Sigmoid colon (tissue), 7 donors: ENCODE data around the gene CLTCL1. TPM values are rescaled to one million over a fixed set of nuclear protein-coding genes. Genes with fewer than 3 reads are reported as not detected.

Experiments used
- DNase-seq: peaks from one replicate; pipeline ENCODE4 v3.0.0-alpha.2; 2019
- H3K27ac ChIP-seq, 4 donors: fragments of 200-600 bp; sonication (generic); one replicate each; pipeline ENCODE4 v1.5.1; 2016 to 2019; ENCODE audit warnings: mild to moderate bottlenecking in 1 of 4
- H3K27me3 ChIP-seq, 3 donors: fragments of 200-600 bp; sonication (generic); one replicate each; pipeline ENCODE4 v1.5.1; 2019; ENCODE audit warnings: mild to moderate bottlenecking in 1 of 3
- H3K36me3 ChIP-seq, 4 donors: fragments of 200-600 bp; sonication (generic); one replicate each; pipeline ENCODE4 v1.5.1; 2016 to 2019
- H3K4me1 ChIP-seq, 4 donors: fragments of 200-600 bp; sonication (generic); one replicate each; pipeline ENCODE4 v1.5.1; 2017 to 2019
- H3K4me3 ChIP-seq, 4 donors: fragments of 200-600 bp; sonication (generic); one replicate each; pipeline ENCODE4 v1.5.1; 2017 to 2019; ENCODE audit warnings: mild to moderate bottlenecking in 2 of 4, moderate library complexity in 1 of 4
- H3K9me3 ChIP-seq, 4 donors: fragments of 200-600 bp in 3 of 4; sonication (generic) in 3 of 4; one replicate each; pipeline versions ENCODE4 v1.5.1 to v1.6.1; 2013 to 2019
- CTCF ChIP-seq, 4 experiments: fragments of 450-650 bp in 3 of 4; fragments of 200-600 bp in 1 of 4; IDR thresholded peaks; one replicate each; pipeline ENCODE4 v1.5.1; 2016 to 2019; ENCODE audit warnings: antibody characterized with exemption in 4 of 4, mild to moderate bottlenecking in 3 of 4, moderate library complexity in 2 of 4
- EP300 ChIP-seq, 4 donors: sonication (generic); formaldehyde crosslinking; IDR thresholded peaks; one replicate each; pipeline ENCODE4 v1.6.1; 2017; ENCODE audit warnings: antibody characterized with exemption in 4 of 4
- POLR2A ChIP-seq, 2 donors: fragments of 450-650 bp; IDR thresholded peaks; one replicate each; pipeline ENCODE4 v1.6.1; 2016; ENCODE audit warnings: antibody characterized with exemption in 2 of 2, mild to moderate bottlenecking in 2 of 2, moderate library complexity in 2 of 2
- POLR2AphosphoS5 ChIP-seq, 4 donors: sonication (generic); formaldehyde crosslinking; IDR thresholded peaks; one replicate each; pipeline ENCODE4 v1.6.1; 2017; ENCODE audit warnings: antibody characterized with exemption in 4 of 4
- WGBS, 2 donors: extraction: QIAGEN DNeasy Blood & Tissue Kit; methylation state at CpG; one replicate each; pipeline ENCODE4 v1.1.7; 2013; 5-methylcytosine and 5-hydroxymethylcytosine counted together
- intact Hi-C: fragments of 100-400 bp; cut with DNase I; formaldehyde crosslinking; loops from one replicate; pipeline ENCODE4 v1.15.1; 2023
- polyA plus RNA-seq, 3 donors: library from polyadenylated mRNA; stranded (reverse); fragments of 200-250 nt; gene quantifications; one replicate each; pipeline ENCODE4 v1.2.3, GENCODE V29; 2013
- total RNA-seq, 4 donors: library from RNA; depleted of rRNA; stranded (reverse); fragments of >200 nt; gene quantifications; one replicate each; pipeline ENCODE4 v1.1.0, GENCODE V29; 2016
- donor health status: healthy with polysubstance abuse.
- donor health status: Bipolar disorder and iron deficiency.
- donor health status: healthy.

The CLTCL1 gene
- total and polyA plus RNA-seq, 7 donors, result 0.92 to 5.0 (median 2.4) TPM

- intact Hi-C loops, result no loop called here
These were observed 57.2 kb downstream of the CLTCL1 start for GRCh38 chr22:19234126-19234896.

GRCh38 chr22:19233189-19233661 lies 58.3 kb downstream of the CLTCL1 start:
- no peak overlapping the region for H3K27ac ChIP-seq
- H3K36me3 ChIP-seq, result peaks cover 0 to 19% (median 3%) of the 10 kb centered on the region in 4 donors
- no peak overlapping the region for H3K4me3 ChIP-seq
- intact Hi-C loops, result no loop called here
- no peak for TF ChIP-seq POLR2A (IDR thresholded peaks at IDR 0.05)
- no peak for TF ChIP-seq CTCF (IDR thresholded peaks at IDR 0.05)
- TF ChIP-seq EP300 (IDR thresholded peaks at IDR 0.05), result no peak
- no peak for TF ChIP-seq POLR2AphosphoS5 (IDR thresholded peaks at IDR 0.05)
- H3K27me3 ChIP-seq, result no peaks in the 10 kb centered on the region
- H3K9me3 ChIP-seq, result no peaks in the 10 kb centered on the region
- no peaks in the 10 kb centered on the region for H3K4me1 ChIP-seq
- DNase-seq, result no peak
- 93 to 94% methylated on average over 11 of the region's 11 CpGs for WGBS, 2 donors

More at GRCh38 chr22:19234126-19234896, 57.2 kb downstream of the CLTCL1 start:
- H3K27ac ChIP-seq, result no peak overlapping the region
- WGBS, 2 donors, result 91 to 96% methylated on average over 14 of the region's 14 CpGs
- no peak overlapping the region for H3K4me3 ChIP-seq
- no peaks in the 10 kb centered on the region for H3K27me3 ChIP-seq
- DNase-seq, result no peak
- no peaks in the 10 kb centered on the region for H3K9me3 ChIP-seq
- H3K36me3 ChIP-seq, result peaks cover 0 to 19% (median 3%) of the 10 kb centered on the region in 4 donors
- TF ChIP-seq POLR2A (IDR thresholded peaks at IDR 0.05) (no peak), POLR2AphosphoS5 (IDR thresholded peaks at IDR 0.05) (no peak), CTCF (IDR thresholded peaks at IDR 0.05) (no peak), EP300 (IDR thresholded peaks at IDR 0.05) (no peak)
- H3K4me1 ChIP-seq, result no peaks in the 10 kb centered on the region

- H3K27ac ChIP-seq, result no peak overlapping the region
- H3K4me3 ChIP-seq, result no peak overlapping the region
- no peaks in the 10 kb centered on the region for H3K4me1 ChIP-seq
- H3K27me3 ChIP-seq, result no peaks in the 10 kb centered on the region
- TF ChIP-seq POLR2AphosphoS5 (IDR thresholded peaks at IDR 0.05) (no peak), POLR2A (IDR thresholded peaks at IDR 0.05) (no peak), CTCF (IDR thresholded peaks at IDR 0.05) (no peak), EP300 (IDR thresholded peaks at IDR 0.05) (no peak)
- peaks cover 0 to 19% (median 3%) of the 10 kb centered on the region in 4 donors for H3K36me3 ChIP-seq
- intact Hi-C loops, result no loop called here
- H3K9me3 ChIP-seq, result no peaks in the 10 kb centered on the region
- 13 to 54% methylated on average over 2 of the region's 2 CpGs for WGBS, 2 donors
- DNase-seq, result no peak
These were observed 58.9 kb downstream of the CLTCL1 start for GRCh38 chr22:19232623-19233022.

- H3K9me3 ChIP-seq, result no peaks in the 10 kb centered on the region
- no peak overlapping the region for H3K4me3 ChIP-seq
- H3K4me1 ChIP-seq, result no peaks in the 10 kb centered on the region
- intact Hi-C loops, result no loop called here
- no peaks in the 10 kb centered on the region for H3K27me3 ChIP-seq
- 87 to 90% methylated on average over 3 of the region's 3 CpGs for WGBS, 2 donors
- H3K27ac ChIP-seq, result no peak overlapping the region
- peaks cover 0 to 19% (median 3%) of the 10 kb centered on the region in 4 donors for H3K36me3 ChIP-seq
- TF ChIP-seq CTCF (IDR thresholded peaks at IDR 0.05), result no peak
- no peak for TF ChIP-seq POLR2AphosphoS5 (IDR thresholded peaks at IDR 0.05)
- no peak for TF ChIP-seq EP300 (IDR thresholded peaks at IDR 0.05)
- TF ChIP-seq POLR2A (IDR thresholded peaks at IDR 0.05), result no peak
- DNase-seq, result no peak
These were observed 59.5 kb downstream of the CLTCL1 start for GRCh38 chr22:19231986-19232385.
